ENCODE results near the gene CHIT1.
A peak's percentile ranks its signal among the peaks of the same experiment; 100 is the strongest.
"Not testable (repeated sequence)": the region's sequence is repeated elsewhere in the genome, so short reads cannot be mapped to it uniquely, and the experiment has no call there.

Gene CHIT1

DNA sequence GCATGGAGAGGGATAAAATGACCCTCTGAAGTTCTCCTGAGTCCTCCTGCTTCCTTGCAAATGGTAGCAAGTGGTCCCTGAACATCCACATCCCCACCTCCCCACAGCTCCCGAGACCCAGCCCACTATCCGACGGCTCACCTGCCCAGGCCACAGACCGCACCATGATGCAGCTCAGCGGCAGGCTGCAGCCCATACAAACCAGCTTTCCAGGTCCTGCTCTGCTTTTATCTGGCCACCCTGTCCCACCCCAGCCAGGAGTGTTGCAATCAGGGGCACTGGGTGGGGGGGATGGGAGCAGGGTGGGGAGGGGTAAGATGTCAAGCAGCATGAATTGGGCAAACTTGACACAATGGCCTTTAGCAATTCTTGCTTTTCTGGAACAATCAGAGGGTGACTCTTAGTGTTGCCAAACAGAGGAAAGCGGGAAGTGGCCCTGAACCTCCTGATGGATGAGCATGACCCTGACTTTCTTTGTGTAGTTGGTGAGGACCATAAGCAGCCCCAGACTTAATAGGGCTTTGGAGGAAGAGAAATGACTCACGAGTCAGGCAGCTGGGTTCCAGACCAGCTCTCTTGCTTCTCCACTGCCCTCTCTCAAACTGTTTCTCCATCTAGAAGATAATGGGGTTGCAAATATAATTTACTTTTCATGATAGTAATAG, at the start of gene CHIT1:
CHIT1 (minus strand) TSS at position 203 of the 665 bp plus-strand sequence; CDS start at position 166, 37 bp downstream.
- no peak for DNase-seq

DNA sequence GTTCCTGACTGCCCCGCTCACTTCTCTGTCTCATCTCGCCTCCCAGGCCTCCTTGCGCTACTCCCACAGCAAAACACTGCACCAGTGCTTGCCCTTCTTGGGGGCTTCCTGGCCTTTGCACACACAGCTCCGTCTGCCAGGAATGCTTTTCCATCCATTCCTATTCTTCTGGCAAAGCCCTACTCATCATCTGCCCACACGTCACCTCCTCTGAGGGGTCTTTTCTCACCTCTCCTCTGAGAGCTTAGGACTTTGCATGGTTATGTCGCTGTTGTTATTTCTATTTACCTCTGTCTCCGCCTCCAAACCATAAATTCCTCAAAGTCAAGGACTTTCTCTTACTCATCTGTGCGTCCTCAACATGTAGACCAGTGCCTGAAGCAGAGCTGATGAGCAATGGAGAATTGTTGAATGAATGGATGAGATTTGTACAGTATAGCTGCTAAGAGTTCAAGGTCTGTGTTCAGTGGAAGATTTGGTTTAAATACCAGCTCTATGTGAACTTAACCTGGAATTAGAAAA, 49.5 kb upstream of the CHIT1 start:
- no peak for DNase-seq

DNA sequence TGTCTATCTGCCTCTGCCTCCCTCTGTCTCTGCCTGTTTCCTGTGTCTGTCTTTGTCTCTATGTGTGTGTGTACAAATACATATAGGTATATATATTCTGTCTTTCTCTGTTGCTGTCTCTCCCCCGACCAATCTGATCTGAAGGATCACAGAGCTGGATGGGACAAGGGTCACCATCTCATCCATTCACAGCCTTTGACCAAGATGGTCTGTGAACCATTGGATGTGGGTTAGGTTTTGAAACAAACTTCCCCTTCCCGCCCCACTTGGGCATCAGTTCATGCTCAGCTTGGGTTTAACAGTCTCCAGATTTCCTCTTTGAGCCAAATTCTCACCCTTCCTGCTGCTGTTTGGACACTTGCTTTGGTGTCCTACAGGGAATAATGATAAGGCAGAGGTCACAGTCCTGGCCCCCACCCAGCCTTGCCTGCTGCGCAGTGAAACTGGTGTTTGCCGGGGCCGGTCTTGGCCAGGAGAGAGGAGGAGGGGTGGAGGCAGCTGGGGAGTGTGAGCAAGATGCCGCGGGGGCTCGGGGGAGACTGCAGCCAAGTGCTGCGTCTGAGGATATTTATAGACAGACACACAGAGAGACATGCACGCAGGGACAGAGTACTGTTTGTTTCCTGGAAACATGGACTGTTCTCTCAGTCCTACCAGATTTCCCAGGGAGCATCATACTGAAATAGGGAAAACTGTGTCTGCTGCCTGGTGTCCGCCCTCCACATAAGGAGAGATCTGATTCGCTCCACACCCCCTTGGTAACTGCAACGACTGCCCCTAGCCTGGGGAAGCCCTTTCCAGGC, 48.8 kb upstream of the CHIT1 start:
- DNase-seq, result no peak

DNA sequence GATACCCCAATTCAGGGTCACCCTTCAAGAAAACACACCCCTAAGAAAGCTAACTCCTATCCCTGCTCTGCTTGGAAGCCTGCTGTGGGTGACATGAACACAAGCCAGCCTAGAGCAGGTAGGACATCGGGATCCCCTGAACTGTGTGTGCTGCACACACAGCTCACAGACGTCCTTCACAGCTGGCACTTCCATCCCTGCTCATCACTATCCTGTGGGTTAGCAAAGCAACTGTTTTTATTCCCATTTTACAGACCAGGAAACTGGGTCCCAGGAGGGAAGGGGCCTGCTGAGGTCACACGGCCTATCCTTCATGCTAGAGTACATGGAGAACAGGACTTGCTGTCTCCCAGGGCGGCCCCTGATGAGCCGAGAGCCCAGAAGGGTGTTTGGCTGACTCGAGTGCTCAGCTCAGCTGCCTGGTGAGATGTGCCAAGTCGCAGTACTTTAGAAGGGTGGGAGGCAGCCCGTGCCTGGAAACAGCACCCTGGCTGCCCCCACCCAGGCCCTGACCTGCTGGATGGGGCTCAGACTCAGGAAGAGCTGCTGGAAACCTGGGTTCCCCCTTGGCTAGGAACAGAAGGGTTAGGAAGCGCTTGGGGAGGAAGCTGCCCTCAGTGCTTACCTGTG, 47.6 kb upstream of the CHIT1 start:
- DNase-seq, result no peak

DNA sequence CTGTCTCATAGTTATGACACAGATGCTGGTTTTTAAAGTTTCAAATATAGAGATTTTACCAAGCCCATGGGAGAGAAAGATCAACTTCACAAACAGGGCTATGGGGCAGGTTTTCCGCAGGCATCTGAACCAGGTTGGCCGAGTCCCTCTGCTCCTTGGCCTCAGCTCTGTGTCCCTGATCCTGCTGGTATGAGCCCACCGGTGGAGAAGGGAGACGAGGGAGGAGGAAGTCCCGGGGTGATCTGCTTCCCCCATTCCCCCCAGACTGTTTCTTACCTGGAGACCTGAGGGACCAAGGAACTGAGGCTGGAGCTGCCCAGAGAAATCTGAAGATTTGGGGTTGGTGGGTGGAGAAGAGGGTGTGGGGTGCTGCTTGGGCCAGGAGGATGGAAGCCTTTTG, 46.9 kb upstream of the CHIT1 start:
- no peak for DNase-seq

DNA sequence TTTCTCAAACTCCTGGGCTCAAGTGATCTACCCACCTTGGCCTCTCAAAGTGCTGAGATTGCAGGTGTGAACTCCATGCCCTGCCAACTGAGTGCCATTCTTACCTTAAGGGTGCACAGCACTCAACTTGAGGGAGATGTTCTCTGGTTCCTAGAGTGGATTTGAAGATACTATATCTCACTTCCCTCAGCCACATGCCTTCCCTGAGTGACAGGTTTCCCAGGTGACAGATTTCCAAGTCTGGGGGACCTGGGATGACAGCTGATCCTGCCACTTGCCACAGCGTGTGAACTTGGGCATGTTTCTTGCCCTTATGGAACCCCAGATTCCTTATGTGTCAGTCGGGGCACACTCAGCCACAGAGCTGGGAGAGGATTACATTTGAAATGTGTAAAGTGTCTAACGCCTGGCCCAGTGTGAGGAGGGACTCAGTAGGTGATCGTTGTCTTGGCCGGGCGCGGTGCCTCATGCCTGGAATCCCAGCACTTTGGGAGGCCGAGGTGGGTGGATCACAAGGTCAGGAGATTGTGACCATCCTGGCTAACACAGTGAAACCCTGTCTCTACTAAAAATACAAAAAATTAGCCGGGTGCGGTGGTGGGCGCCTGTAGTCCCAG, 46.3 kb upstream of the CHIT1 start:
- no peak for DNase-seq

DNA sequence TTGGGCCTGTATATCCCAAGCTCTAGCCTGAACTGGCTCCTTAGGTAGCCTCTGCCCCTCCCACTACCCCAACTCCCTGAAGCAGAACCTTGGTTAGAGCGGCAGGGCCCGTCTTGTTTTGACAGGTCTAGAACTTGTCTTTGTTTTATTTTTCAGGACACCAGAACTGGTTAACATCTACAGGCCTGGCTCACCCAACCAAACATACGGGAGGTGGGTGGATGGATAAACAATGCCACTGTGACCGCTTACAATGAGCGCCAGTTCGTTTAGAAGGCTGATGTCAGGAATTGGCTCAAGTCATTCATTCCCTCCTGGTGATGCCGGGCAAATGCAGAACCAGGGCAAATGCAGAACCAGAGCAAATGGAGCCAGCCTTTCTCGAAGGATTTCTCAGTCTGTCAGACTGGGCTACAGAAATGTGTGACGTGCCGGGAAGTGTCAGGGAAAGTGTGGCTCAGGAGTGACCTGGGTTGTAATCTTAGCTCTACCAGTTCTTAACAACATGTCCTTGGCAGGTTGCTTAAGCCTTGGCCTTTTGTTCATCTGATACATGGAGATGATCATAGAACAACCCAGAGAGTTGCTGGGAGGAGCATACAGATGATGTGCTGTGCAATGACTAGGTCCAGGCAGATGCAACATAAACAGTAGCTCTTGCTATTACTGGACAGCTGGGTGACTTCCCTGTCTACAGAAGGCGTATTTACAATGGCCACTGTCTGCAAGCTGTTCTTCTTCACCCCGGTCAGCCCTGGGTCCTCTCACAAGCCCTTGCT, 45.3 kb upstream of the CHIT1 start:
- DNase-seq, result no peak

DNA sequence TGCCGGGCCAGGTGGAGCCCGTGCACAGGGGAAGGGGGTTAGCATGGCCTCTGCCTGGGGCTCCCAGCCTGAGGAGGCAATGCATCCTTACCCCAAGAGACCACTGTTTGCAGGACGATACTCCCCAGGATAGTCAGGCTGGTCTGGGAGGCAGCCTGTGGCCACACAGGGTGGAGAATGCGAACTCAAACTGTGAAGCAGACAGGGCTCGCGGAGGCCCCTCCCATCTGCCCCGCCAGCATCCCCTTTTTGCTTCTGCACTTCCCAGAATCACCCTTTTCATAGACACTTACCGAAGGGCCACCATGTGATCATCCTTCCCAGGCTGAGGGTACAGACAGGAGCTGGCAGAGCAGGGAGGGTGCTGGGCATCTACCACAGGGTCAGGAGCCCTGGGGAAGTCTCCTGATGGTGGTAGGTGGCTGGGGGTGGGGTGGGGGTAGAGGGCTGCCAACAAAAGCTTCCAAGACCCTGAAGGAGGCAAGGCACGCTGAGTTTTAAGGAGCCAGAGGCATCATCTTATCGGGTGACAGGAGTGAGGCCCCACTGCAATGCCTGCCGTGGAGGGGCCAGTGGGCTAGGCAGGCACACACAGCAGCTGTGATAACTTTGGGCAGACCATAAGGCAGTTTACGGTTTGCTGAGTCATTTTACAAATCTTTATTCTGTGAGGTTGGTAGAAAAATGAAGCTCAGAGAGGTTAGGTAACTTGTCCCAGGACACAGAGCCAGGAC, 44.6 kb upstream of the CHIT1 start:
- no peak for DNase-seq

DNA sequence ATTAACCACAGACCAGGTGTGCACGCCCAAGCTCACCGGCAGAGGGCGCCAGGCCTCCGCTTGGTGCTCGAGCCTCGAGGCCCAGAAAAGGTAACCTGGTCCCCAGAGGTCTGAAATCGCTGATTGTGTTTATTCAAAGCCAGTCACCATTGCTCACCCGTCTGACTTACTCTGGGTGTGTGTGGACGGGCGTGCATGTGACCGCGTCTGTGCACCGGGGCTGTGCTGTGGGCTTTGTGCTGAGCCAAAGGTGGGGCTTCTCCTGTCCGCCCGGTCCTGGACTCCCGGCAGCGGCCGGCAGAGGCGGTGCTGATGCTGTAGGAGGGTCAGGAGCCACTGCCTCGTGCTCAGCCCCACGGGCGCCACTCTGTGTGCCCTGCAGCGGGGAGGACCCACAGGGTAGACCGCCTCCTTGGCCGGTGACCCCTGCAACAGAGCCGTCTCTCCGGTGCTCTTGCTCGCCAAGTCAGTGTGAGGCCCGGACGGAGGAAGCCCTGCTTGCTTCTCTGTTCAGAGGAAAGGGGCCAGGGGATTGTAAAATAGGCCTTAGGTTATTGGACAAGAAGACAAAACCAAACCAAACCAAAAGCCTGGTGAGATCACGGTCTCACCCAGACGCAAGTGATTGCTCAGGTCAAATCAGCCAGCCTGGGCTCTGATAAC, 43.9 kb upstream of the CHIT1 start:
- DNase-seq, result peak; percentile 68

DNA sequence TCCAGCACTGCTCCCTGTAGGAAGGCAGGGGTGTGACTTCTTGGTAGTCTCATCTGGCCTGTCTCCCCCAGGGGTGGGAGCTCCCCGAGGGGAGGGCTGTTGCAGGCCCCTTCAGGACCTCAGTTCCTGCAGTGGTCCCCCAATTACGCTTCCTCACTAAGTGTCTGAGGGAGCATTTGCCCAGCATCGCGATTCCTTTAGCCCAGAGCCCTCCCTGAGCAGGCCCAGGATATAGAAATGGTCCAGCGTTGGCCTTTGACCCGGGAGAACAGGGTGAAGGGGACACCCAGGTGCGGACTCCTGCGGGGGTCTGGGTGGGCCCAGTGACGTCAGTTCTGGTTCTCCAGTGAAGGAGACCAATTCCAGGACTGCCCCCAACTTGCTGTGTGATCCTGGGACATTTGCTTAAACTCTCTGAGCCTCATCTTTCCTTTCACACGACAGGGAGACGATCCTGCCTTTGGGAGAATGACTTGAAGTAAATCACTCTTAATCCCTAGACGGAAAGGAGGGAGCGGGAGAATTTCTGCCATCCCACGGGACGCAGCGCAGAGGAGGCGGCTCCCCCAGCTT, 43.2 kb upstream of the CHIT1 start:
- DNase-seq, result no peak

DNA sequence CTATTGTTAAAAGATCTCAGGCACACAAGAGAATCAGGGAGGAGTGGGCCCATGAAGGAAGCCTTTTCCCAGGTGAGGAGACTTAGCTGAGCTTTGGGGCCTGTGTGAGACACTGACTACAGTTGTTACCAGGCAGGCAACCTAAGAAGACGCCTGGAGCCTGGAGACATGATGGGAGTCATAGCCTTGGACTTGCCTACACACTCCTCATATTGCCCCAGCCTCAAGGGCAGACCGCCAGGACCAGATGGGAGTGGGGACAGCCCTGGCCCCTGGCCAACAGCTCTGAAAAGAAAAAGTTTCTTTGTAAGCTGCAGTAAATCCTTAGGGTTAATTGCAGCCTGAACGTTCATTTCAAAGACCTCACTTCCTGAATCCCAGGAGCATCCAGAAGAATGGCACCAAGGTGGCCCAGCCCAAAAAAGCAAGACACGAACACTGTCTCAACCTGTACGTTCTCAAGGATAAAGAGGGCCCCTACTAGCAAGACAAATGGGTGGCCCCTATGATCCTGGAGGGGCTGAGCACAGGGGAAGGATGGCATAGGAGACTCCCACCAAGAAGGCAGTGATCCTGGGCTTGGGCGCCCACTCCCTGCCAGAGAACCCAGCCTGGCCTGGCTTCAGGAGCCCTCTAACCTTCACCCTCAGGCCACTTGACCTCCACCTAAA, 42.6 kb upstream of the CHIT1 start:
- no peak for DNase-seq

DNA sequence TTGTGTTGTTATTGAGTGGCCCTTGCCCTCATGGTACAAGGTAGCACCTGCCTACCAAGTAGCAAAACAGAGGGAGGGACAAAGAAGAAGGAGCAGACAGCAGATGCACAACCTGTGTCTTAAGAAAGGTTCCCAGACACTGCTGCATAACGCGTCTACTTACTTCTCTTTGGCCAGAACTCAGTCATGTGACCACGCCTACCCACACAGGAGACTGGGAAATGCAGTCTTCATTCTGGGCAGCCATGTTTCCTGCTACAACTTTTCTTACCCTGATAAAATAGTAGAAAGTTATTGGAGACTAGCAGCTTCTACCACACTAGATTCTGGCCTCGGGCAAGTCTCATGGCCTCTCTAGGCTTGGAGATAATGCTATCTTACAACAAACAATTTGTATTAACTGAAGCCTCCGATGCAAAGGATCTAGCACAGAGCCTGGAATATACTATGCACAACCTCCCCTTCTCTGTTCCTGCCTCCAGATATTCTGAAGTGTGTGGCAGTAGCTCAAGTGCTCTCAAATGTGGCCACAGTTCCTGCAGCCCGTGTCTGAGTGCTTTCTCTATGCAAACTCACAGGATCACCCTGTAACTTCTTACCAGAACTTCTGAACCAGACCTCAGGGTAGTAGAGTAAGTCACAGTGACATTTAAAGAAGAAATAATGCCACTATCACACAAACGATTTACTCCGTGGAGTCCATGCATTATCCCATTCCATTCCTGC, 41.7 kb upstream of the CHIT1 start:
- peak; percentile 53 for DNase-seq

DNA sequence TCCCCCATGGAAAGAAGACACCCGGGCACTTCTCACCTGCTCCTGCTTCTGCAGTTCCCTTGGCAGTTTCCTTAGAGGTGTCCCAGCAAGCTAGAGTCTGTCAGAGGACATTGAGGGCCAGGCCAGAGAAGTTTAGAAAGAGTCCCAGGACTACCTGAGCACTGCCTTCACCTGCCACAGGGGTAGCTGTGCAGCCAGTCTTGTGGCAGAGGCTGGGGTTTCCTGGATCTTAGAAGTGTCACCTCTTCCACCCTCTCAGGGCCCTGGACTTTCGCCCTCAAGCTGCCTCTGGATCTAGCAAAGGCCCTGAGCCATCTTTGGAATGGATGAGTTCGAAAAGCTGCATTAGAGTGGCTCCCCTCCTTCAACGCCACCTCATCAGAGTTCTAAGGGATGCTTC, 41.0 kb upstream of the CHIT1 start:
- no peak for DNase-seq

DNA sequence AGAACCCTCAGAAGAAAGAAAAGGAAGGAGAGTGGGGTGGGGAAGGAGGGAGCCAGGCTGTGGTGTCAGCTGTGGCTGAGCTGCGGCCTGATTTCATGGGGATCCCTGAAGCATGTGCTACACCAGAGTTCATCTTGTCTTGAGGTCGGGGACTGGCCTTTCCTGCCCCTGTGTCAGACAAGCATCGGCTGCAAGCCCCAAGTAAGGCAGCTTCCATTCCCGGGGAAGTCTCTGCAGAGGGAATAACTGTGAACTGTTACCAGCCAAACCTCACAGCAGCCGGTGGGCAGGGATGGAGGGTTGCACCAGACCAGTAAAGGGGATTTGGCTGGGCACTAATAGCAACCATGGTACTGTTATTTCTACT, 40.2 kb upstream of the CHIT1 start:
- no peak for DNase-seq

DNA sequence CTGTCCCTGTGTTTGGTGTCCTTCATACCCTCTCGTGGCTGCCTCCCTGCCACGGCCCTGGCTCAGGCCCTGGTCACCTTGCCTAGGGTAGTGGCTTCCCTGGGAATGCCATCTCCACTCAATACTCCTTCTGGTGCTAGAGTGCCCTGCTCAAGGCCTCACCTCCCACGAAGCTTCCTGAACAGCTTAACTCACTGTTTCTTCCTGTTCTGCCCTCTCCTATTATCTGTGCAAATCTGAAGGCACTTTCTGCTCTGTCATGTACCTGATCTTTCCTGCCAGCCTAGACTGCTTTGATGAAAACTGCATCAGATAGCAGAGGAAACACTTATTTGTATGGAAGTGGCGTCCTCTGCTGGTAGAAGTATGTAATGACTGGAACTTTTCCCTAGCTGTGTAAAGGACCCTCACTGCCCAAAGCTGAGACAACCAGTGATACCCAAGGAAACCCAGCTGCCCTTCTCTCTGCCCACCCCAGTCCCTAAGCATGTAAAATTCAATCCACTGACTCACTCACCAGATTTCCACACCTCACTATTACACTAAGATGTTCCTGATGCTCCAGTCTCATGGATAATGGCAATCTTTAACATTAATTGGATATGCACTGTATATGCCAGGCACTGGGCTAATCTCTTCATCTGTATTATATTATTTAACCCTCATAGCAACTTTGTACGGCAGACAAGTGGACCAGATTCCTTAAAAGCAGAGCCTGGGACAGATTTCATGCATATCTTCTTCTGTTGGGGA, 39.6 kb upstream of the CHIT1 start:
- DNase-seq, result peak; percentile 66

DNA sequence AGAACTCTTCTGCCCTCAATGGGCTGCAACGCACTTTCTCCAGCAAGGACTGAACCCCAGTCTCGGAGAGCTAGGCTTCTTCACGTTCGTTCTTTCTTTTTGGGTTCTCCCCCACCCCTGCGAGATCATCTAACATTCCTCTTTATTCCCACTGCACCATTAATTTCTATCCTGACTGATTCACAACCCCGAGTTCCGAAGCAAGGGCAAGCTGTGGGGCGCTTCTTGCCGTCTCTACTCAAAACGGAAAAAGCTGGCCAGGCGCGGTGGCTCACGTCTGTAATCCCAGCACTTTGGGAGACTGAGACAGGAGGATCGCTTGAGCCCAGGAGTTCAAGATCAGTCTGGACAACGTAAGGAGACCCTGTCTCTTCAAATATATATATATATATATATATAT, 38.4 kb upstream of the CHIT1 start:
- no peak for DNase-seq

DNA sequence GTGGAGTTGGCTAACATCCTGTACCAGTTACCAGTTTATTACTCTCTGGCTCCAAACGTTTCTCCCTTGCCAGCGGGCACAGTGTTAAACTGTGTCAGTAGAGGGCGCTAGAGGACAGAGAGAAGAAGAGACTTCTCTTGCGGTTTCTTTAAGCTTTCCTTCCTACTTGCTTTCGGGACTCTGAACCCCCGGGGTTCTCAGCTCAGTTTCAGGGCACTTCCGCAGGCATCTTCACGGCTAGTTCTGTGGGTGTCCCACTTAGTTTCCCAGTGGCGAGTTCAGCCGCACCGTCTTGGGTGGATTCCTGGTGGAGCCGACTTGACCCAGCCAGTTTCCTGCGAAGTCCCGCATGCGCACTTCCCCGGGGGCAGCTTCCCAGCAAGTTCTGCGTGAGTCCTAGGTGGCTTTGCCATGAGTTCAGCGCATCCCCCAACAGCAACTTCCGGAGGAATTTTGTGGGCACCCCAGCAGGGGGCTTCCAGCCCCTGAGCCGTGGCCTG, 37.9 kb upstream of the CHIT1 start:
- DNase-seq, result peak; percentile 65

DNA sequence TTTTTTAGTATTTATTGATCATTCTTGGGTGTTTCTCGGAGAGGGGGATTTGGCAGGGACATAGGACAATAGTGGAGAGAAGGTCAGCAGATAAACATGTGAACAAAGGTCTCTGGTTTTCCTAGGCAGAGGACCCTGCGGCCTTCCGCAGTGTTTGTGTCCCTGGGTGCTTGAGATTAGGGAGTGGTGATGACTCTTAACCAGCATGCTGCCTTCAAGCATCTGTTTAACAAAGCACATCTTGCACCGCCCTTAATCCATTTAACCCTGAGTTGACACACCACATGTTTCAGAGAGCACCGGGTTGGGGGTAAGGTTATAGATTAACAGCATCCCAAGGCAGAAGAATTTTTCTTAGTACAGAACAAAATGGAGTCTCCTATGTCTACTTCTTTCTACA, 36.7 kb upstream of the CHIT1 start:
- not testable (repeated sequence) for DNase-seq

DNA sequence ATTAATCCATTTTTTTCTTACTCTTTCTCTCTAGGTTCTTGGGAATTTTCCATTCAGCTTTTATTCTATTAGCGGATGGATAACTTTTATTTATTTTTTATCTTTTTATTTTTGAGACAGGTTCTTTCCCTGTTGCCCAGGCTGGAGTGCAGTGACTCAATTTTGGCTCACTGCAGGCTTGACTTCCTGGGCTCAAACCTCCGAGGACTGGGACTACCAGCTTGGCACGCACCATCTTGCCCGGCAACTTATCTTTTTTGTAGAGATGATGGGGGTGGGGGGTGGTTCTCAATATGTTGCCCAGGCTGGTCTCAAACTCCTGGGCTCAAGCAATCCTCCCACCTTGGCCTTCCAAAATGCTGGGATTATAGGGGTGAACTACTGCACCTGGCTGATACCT, 36.1 kb upstream of the CHIT1 start:
- no peak for DNase-seq

All from GDM1 (cell line).